Measurements from ENCODE around the gene ELL3.
"Not testable (repeated sequence)": the region's sequence is repeated elsewhere in the genome, so short reads cannot be mapped to it uniquely, and the experiment has no call there.

The ELL3 gene, protein sequence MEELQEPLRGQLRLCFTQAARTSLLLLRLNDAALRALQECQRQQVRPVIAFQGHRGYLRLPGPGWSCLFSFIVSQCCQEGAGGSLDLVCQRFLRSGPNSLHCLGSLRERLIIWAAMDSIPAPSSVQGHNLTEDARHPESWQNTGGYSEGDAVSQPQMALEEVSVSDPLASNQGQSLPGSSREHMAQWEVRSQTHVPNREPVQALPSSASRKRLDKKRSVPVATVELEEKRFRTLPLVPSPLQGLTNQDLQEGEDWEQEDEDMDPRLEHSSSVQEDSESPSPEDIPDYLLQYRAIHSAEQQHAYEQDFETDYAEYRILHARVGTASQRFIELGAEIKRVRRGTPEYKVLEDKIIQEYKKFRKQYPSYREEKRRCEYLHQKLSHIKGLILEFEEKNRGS

DNA sequence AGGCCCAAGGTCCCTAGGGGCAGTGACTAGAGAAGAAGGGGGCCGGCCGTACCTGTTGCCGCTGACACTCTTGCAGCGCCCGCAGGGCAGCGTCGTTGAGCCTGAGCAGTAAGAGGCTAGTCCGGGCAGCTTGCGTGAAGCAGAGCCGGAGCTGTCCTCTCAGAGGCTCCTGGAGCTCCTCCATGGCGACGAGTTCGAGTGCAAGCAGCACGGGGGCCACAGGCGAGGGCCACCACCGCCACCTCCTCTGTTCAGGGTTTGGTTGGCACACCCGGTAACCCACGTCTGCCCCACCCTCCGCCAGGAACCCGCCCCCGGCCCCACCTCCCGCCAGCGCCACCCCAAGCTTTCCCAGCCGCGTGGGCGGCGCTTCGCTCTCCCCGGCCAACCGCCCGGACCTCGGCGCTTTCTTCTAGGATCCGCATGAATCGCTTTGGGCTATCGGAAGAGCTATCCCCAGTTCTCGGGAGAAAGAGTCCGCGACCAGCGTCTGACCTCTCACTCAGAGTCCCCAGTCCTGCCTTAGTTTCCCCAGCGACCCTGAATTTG is at the start of gene ELL3:
ELL3 (minus strand) TSS at position 249 of the 549 bp plus-strand sequence; CDS start at position 184, 65 bp downstream.
- peak; percentile 87 for DNase-seq

DNA sequence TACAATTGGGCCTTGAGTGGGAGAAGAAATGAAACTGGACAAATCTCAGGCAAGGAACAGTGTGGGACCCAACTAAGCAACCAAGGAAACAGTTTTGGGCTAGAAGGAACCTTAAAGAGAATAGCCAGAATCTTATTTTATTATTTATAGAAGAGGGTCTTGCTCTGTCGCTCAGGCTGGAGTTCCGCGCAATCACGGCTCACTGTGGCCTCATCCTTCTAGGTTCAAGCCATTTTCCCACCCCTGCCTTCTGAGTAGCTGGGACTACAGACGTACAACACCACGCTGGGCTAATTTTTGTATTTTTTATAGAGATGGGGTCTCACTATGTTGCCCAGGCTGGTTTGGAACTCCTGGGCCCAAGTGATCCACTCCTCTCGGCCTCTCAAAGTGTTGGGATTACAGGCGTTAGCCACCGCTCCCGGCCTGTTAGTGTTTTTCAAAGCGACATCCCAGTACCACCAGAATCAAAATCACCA is 49.3 kb upstream of the ELL3 start:
- DNase-seq, result no peak

DNA sequence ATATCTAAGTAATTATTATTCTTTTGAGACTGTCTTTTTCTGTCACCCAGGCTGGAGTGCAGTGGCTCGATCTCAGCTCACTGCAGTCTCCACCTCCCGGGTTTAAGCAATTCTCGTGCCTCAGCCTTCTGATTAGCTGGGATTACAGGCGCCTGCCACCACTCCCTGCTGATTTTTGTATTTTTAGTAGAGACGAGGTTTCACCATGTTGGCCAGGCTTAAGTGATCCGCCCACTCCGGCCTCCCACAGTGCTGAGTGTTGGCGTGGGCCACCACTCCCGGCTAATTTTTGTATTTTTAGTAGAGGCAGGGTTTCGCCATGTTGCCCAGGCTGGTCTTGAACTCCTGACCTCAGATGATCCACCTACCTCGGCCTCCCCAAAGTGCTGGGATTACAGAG is 48.5 kb upstream of the ELL3 start:
- DNase-seq, result peak; percentile 15

DNA sequence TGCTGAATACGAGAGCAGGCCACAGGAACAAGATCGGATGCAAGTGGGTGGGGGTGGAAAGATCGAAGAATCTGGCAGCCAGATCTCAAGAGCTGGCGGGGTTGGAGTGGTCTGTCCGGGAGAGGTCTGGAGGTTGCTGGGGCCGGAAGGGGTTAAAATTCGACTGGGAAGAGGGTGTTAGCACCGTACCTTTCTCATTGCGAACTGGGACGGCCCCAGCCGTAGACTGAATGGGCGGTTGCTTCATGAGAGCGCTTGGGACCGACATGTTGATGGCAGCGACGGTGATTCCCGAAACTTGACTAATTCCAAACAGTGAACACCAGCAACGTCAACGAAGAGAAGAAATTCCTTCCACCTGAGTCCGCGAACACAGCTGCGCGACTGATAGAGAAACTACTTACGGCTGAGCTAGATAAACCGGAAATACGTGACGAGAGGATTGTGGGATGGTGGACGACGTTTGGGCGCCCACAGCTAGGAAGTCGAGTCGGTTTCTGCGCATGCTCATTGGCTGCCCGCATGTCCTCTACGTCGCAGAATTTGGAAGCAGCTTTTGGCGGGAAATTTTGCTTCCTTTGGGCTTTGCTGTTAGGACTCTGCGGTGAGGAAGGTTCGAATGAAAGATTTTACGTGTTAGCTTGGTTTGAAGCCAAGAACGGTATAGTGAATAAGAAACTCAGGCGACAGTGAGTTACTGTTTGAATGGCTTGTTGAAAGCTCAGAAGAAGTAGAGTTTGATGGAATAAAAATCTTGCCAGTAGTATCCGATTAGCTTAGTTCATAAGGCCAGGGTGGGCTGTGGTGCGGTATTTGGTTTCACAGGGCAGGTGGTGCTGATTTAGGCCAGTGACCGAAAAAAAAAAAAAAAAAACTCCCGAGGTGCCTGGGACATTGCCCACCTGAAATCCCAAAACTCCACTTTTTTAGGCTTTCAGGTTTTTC is 47.8 kb upstream of the ELL3 start, which contains the start of gene MFAP1:
MFAP1 (minus strand) TSS at position 389 of the 945 bp plus-strand sequence; CDS start at position 268, 121 bp downstream.
- peak; percentile 94 for DNase-seq

DNA sequence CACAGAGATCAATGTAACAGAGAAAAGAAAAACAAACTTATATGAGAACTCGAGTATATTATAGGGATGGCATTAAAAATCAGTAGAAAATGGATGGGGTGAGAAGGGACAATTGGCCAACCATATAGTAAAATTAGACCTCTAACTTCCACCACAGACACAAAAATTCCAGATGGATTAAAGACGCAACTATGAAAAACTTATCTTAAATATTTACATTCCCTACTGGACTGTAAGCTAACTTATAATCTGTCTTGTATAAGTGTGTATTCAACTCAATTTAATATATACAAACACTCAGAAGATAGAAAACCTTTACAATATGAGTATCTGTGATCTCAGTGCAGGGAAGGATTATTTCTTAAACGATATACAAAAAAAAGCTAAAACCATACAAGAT is 44.7 kb upstream of the ELL3 start:
- DNase-seq, result no peak

DNA sequence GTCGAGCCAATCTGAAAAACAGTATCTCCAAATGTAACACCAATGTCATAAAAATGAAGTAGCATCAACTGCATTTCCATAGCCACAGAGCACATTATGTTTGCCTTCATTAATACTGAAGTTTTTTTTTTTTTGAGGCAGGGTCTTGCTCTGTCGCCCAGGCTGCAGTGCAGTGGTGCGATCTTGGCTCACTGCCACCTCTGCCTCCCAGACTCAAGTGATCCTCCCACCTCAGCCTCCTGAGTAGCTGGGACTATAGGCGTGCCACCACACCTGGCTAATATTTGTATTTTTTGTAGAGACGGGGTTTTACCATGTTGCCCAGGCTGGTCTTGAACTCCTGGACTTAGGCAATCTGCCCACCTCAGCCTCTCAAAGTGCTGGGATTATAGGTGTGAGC is 38.3 kb upstream of the ELL3 start:
- not testable (repeated sequence) for DNase-seq

DNA sequence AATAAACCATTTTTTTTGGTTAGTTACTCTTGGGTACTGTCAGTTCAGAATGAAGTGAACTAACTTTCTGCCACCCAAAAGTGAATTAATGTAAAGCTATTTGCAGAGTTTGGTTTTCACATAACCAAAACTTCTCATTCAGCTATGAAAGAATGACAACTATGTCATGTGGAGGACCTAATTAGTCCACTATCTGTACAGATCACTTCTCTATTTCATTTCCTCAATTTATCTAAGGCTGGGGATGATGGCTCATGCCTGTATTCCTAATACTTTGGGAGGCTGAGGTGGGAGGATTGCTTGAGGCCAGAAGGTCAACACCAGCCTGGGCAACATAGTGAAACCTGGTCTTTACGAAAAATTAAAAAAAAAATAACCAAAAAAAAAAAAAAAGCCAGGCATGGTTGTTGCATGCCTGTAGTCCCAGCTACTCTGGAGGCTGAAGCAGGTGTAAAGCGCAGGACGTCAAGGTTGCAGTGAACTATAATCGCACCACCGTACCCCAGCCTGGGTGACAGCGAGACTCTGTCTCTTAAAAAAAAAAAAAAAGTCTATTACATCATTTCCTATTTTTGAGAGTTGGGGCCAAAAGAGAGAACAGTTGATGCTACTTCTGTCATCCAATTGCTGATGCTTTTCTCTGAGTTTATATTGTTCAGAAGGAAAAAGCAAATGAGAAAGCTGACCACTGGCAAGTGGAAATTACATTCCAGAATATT is 32.4 kb upstream of the ELL3 start:
- no peak for DNase-seq

DNA sequence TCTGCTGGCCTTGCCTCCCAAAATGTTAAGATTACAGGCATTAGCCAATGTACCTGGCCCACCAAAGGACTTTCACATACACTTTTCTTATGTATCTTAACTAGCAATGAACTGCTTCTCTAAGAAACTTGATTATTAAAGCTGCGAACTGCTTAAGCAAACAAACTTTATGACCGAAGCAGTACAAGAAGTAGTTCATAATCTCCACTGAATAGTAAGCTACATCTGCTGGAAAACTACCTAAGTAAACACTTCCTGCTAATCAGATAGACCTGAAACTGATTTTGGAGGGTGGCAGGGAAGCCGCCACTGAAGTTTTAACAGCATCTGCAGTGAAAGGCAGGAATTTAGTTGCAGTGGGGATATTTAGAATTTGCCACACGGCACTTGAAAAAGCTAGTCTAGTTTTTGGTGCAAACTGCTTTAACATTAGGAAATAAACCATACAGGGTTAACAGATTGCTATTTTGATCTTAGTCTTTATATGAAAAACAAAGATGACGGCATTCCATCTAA is 31.7 kb upstream of the ELL3 start:
- DNase-seq, result no peak

DNA sequence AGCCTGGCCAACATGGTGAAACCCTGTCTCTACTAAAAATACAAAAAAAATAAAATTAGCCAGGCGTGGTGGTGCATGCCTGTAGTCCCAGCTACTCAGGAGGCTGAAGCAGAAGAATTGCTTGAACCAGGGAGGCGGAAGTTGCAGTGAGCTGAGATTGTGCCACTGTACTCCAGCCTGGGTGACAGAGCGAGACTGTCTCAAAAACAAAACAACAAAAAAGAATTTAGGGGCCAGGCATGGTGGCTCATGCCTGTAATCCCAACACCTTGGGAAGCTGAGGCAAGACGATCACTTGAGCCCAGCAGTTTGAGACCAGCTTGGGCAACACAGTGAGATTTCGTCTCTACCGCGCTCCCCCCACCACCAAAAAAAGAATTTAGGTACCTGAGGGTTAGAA is 25.9 kb upstream of the ELL3 start:
- DNase-seq, result not testable (repeated sequence)

DNA sequence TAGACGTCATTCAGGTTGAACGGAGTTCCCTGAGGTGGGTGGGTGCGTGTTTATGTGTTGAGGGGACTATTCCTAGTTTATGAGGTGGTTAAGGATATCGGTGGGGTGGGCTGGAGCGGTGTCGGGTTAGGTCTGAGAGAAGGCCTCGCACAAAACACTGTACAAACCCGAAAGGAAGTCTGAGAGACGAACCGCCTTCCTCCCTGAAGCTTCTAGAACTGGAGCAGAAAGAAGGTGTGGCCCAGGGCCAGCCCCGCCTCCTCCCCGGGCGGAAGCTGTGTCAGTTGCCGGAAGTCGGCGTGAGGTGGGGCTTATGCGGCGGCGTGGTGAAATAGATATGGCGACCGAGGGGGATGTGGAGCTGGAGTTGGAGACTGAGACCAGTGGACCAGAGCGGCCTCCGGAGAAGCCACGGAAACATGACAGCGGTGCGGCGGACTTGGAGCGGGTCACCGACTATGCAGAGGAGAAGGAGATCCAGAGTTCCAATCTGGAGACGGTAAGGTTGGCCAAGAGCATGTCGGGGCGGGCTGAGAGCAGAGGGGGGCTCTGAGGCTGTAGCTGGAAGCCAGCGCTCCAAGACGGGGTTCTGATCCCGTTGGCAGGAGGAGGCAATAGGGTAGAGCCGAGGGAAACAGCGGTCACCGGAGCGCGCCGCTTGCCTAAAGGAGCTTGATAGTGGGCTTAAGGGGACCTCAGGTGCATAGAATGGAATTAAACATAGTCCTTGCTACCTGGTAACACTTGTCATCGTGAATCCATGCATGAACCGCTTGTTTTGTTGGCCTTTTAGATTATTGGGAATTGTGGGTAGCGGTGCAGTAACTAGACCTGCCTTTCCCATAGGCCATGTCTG is 23.7 kb upstream of the ELL3 start, which contains the start of gene HYPK:
HYPK (plus strand) TSS at position 314 of the 856 bp plus-strand sequence; CDS start at position 338, 24 bp downstream.
- peak; percentile 94 for DNase-seq

DNA sequence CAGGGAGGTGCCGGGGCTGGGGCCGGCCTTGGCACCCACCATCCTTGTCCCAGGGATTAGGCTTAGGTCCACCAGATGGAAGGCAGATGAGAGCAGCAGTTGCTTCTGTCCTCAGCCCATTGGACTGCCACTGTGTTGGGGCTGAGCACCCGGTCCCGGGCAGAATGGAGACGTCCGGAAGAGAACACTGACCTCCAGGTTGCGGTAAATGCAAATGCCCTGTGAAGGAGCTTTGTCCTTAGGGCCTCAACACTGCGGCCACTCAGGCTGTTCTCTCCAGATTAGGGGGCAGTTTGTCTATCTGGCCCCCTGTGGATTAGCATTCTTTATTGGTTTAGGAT is 23.1 kb upstream of the ELL3 start, which contains the start of gene SERINC4:
SERINC4 (minus strand) TSS at position 276 of the 341 bp plus-strand sequence; CDS start at position 42, 234 bp downstream.
- DNase-seq, result no peak

DNA sequence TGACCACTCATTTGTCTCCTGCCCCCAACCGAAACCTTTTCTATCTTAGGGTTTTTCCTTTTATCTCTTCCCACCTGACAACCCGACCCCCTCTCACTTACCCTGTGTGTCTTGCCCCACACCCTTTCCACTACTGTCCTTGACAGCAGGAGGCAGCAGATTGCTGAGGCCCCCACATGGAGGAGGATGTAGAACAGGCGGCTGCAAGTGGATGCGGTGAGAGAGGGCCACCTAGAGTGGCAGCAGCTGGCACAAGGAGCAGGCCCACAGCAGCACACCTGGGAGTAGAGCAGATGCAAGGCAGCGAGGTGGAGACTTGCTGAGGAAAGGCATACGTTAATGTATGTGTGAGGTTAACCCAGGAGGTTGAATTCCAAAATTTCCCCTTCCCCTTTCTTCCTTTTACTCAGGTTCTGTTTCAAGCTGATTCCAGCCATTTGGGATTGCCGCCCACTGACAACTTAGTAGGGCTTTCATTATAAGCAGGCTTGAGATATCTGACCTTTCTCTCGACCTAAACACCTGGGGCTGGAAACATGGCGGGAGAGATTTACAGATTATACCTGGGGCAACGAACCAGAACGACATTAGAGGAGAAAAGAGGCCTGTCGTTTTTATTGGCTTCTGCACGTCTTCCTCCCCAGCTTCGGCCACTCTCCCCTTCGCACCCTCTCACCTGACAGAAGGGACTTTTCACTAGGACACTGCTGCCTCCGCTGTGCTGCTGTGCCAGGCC is 22.6 kb upstream of the ELL3 start:
- DNase-seq, result no peak

DNA sequence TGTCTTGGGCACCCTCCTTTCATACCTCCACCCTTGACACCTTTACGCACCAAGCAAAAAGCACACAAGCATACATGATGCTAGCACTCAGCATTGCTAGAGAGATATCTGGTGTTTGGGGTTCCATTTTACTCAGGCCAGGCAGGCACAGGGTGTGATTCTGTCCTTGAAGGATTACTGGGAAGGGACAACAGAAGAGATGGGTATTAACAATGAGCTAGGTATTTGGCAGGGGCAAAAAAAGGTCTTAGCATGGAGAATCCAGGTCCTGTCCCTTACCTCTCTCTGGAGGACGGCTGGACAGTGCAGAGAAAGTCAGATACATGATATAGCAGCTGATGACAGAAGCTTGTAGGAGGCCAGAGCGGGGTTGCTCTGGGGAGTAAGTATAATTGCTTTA is 19.8 kb upstream of the ELL3 start:
- no peak for DNase-seq

DNA sequence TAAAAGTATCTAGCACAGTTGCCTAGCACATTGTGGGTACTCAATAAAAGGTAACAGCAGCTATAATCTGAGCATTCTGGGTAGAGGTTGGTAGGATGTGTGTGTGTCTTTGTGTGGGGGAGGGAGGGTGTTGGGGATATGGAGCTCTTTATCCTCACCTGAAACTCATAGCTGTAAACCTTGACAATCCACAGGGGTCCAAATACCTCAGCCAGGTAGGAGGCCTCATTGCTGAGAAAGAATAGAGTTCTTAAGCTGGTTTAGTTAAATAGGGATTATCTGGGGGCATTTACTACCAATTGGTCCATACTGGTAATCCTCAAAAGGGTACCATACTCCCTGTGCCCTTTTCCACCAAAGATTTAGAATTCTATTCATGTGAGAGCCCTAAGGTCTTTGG is 19.2 kb upstream of the ELL3 start:
- no peak for DNase-seq

DNA sequence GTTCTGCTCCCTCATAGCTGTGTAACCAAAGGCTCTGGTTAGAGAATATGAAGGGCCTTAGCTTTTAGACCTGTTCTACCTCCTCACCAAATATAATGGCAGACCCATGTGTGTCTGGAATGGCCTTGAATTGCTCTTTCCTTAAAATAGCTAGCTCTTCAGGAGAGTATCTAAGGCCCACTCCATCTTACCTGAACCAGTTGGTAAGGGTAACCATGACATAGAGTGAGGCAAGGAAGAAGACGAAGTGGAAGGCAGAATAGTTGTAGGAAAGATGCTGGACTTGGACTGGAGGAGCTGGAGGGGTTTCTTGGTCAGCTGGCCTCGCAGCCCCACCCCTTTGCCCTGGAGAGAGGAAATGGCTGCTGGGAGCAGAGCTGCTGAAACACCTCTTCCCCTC is 18.4 kb upstream of the ELL3 start:
- DNase-seq, result no peak

DNA sequence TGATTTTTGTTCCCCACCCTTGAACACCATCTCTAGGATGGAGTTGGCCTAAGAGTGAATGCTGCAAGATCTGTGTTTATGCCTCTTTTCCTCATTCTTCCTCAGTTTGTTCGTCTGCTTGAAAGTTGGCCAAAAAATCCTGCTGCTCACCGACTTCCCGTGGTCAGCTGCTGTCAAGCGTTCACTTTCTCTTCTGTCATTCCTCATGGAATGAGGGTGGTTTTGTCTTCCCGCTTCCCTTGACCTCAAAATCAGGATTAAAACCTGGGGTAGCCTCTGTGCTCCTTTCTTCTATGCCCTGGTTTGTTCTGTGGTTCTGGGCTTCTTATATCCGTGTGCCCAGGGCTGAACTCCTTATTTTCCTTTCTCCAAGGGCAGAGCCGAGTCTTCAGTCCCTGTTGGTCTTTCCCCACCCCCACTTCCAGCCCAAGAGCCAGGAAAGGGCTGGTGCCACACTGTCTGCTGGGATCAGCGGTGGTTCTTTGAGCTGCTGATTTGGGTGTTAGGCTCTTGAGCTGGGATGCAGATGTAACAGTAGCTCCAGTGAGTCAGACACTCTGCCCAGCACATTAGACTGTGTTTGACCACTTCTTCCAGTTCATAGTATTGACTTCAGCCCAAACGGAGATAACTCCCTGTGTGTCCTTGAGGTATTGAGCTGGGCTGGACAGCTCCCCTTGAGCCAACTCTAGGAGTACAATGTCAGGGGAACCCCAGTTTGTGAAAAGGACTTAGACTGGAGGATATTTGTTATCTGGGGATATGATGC is 17.7 kb upstream of the ELL3 start:
- DNase-seq, result no peak

DNA sequence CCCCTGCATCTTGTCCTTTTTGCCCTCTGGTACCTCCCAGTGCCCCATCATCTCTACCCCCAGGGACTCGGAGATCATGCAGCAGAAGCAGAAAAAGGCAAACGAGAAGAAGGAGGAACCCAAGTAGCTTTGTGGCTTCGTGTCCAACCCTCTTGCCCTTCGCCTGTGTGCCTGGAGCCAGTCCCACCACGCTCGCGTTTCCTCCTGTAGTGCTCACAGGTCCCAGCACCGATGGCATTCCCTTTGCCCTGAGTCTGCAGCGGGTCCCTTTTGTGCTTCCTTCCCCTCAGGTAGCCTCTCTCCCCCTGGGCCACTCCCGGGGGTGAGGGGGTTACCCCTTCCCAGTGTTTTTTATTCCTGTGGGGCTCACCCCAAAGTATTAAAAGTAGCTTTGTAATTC is 16.9 kb upstream of the ELL3 start:
- DNase-seq, result no peak

DNA sequence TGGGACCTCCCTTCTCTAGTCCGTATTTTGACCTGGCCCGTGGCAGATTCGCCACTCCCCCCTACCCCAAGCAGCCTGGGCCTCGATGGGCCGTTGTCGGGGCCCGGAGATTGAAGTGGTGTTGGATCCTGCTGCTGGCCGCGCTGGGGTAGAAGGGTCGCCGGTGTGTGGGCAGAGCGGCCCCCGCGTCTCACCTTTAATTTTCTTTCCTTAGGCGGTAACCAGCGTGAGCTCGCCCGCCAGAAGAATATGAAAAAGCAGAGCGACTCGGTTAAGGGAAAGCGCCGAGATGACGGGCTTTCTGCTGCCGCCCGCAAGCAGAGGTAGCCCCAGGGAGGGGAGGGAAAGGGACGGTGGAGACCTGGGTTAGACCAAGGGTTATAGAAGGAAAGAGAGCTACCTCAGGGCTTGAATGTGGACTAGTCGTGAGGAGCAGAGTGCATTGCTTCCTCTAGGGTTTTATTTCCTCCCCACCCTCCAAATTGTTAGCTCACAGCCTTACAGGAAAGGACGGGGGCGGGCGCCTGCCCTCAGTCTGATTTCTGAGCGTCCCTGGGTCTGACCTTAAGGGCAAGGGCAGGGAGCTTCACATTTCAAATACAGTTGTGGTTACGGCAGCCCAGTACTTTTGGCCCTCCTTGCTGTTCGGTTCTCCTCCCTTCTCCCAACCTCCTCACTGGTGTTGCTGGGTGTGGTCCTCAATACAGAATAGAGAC is 16.2 kb upstream of the ELL3 start:
- peak; percentile 42 for DNase-seq

All from stimulated activated CD4-positive, alpha-beta T cell treated with anti-CD3 and anti-CD28 coated beads, Interleukin-15, amount 100 ng/mL, for 24 hours (primary cell).